Iris pigment epithelial cell (primary cell): ENCODE data around the gene RNF113B.

Experiments used
- DNase-seq: peaks from one replicate; pipeline ENCODE4 v3.0.0-alpha.2; 2011; ENCODE audit warnings: low read depth

RNF113B gene

DNA sequence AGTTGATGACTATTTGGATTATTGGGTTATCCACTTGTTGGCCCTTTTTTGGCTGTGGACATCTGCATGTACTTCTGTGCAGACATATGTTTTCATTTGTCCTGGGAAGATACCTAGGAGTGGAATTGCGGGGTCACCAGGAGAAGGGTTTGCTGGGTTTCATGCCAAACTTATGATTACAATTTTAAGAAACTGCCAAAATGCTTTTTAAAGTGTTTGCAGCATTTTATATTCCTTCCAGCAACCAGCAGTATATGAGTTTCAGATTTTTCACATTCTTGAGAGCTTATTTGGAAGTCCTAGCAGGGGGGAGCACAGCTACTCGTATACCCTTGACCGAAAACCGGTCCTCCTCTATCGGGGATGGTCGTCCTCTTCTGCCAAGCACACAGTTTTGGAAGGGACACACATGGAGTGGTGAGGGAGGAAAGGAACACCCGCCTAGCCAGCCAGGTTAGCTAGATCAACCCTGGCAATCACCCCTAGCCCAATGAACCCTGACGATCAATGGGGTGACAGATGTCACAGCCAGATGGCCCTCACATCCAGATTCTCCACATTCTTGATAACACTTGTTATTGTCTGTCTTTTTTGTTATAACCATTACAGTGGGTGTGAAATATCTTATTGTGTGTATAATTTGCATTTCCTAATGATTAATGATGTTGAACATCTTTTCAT is 26.7 kb upstream of the RNF113B start:
- no peak for DNase-seq

DNA sequence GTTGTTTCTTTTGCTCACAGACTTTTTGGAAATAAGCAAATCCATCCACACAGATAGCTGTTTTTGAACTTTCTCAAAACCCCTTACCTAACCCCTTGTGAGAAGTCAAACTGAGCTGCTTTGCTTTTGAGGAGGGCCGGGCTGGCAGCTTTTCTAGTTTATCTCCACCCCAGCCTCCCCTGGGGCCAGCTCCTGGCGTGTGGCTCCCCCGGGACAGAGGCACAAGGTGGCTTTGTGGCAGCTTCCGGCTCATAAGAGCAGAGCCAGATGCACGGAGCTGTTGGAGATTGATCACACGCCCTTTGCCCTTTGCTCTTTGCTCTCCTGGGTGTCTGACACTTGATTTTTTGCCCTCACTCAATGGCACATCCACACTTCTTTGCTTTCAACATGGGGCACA is 24.9 kb upstream of the RNF113B start:
- no peak for DNase-seq

DNA sequence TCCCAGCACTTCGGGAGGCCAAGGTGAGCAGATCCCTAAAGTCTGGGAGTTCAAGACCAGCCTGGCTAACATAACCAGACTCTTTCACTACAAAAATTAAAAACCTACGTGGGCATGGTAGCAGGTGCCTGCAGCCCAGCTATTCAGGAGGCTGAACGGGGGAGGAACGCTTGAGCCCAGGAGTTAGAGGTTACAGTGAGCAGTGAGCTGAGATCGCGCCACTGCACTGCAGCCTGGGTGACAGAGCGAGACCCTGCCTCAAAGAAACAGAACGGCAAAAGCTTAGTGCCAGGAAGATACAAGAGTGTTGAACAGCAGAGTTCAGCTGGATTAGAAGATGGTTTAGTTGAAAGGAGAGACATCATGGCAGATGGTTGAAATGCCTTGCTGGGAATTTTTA is 24.1 kb upstream of the RNF113B start:
- DNase-seq = no peak

DNA sequence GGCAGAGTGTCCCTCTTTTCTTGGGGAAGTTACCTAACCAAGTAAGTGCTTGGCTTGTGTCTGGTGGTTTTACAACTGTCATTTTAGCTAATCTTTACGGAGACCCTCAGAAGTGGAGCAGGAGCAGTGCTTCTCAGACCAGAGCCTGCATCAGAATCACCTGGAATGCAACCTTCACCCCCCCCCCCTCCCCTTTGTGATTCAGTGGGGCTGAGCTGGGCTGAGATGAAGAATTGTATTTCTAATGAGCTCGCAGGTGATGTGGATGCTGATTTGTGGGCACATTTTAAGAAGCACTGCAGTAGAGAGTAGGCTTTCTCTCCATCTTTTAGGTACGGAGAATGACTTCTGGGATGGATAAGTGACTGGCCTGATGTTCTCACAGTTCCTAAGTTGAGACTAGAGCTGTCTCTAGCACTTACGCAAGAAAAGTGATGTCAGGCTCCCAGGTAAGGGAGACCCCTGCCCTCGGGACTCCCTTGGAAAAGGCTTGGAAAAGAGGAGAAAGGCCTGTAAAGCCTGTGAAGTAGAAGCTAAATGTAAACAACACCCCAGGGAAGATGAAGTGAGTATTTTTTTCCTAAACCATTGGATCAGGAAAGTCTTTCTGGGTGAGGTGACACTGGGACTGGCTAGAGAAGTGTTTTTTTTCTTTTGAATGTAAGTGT is 23.3 kb upstream of the RNF113B start:
- no peak for DNase-seq

DNA sequence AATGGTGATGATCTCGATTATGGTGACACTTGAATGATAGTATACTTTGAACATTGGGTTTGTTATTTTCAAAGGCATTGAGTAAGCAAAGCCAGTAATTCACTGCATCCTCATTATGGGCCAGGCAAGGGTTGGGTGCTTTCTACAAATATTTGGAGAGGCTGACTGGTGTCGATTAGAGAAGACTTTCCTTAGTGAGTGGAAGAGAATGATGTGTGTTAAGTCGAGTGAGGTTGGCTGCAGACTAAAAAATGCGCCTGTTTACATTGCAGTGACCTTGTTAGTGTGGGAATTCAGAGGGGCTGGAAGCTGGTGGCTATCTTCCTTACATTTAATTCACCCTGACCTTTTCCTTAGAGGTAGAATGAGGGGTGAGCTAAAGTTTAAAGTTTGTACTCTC is 22.4 kb upstream of the RNF113B start:
- DNase-seq = peak; percentile 46

DNA sequence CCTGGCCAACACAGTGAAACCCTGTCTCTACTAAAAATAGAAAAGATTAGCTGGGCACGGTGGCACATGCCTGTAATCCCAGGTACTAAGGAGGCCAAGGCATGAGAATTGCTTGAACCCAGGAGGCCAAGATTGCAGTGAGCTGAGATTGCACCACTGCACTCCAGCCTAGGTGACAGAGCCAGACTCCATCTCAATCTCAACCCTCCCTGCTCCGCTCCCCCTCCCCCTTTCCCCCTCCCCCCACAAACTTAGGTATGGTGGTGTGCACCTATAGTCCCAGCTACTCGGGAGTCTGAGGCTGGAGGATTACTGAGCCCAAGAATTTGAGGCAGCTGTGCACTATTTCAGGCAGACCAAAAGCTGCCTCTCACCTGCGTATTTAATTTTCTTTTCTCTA is 21.6 kb upstream of the RNF113B start:
- no peak for DNase-seq

DNA sequence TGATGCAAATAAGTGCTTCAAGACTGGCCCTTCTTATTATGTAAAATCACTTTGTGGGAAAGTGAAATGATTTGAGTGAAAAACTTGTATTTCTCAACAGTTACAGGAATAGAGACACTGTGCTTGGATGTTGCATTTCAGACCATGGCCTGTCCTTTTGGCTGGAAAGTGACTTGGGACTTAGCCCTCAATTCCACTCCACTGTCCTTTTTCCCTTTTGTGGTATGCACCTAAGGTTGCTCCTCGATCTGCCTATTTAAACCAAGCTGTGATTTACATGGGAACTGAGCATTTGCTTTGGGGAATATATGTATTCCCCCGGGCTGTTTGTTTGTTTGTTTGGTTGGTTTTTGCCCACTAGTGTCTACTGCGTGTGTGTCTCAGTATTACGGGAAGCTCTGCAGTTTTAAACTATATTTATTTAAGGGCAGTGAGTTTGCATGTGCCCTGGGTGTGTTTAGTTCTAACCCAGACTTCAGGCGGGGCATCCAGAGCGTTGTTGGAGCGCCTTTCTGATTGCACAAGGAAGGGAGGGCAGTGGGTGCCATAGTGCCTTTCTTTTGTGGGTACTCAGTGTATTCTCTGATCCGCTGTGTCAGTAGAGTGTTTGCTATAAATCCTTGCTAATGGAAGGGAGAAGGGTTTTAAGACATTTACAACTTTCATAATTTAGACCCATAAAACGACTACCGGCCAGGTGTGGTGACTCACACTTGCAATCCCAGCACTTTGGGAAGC is 18.2 kb upstream of the RNF113B start:
- DNase-seq = no peak

DNA sequence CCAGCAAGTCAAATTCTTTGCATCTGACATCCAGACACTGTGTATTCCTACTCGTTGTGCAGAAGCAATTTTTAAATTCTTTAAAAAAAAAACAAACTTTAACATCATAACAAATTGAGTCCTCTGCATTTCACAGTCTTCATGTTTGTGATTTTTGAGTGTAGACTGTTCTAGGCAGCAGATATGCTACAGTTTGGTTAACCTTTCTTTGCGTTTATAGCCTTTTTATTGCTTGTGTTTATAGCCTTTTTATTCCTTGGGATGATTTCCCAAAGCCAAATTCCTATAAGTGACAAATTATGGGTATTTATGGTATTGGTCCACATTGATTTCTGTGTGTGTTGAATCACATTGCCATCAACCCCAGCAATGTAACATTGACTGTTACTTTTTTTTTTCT is 14.9 kb upstream of the RNF113B start:
- DNase-seq = no peak

DNA sequence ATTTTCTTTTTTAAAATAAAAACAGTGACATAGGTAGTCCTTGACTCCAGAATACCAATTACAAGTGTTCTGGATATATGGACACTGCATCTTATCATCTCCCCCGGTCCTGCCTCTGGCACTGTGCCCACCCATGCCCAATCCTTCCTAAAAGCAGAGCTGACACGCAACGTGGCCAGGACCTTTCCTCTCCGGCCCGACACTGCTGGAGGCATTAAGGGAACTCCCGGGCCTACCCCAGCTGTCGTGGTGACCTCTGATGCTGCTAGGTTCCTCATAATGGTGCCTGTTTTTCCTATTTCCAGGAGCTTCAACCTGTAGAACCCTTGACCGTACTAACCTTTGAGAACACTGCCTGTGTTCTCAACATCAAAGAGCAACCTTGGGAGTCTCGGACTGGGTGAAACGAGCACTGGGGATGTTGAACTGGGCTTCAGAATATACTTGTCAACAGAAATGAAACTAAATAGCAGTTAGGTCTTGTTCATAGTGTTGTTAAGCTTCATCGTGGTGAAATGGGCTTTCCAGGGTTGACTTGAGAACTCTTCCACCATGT is 13.9 kb upstream of the RNF113B start:
- no peak for DNase-seq

DNA sequence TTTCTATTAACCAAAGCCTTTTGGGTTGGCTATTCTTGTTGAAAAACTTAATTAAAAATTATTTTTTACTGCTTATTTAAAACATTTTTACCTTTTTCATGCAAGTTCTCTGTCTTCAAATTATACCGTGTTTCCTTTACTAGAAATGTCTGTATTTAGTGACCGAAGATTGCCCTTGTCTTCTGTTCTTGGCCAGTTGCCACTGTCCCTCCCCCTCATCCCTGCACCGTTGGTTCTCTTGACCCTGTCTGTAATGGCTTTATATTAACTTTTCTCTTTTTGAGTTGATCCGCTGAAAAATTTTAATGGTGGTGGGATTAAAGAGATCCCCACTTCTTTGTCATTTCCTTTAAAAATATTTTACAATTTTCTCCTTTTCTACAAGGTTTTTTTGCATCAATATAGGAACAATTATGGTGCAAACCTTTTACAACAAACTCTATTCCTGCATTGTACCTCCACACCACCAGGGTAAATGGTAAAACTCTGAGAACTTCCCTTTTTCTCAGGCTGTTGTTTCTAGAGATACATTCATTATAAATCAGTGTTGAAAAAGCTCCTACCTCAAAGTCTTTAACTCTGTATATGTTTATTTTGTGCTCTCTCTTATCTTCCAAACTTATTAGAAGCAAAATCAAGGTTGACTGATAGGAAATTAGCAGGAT is 12.9 kb upstream of the RNF113B start:
- DNase-seq = no peak

DNA sequence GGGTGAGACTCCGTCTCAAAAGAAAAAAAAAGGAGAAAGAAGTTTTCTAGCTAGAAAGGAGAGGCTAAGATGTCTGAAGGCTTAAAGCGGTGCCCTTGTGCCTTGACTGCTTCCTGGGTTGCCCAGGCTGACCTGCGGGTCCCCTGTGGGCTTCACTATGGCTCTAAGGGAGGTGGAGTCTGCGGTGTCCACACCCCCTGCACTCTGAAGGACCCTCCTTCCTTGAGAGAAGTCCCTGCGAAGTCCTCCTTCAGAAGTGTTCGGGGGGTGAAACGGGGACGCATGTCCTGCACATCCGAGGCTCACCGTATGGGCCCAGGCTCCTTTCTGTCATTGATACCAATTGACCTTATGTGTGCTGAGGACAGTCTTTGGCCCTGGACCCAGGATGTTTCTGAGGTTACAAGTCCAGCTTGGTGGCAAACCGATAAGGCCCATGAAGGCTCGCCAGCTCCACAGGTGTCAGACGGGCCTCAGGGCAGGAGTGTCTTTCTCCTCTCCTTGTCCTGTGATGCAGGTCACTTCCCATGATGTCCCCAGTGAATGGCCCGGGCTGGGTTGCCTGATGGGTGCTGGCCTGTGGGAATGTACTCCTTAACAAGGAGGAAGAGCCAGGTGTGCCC is 11.6 kb upstream of the RNF113B start:
- no peak for DNase-seq

DNA sequence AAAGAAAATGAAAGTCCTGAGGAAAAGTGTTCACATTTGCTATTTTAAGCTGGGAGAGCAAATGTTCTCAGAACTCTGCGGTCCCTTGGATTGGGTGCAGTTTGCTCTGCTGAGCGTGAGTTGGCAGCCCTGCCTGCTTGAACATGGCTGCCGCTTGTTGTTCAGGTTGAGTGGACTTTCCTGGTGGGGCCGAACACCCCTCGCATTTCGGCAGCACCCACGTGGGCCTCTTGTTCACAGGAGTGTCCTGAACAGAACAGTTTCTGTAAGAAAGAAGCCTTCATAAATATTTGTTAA is 10.8 kb upstream of the RNF113B start:
- DNase-seq = no peak

DNA sequence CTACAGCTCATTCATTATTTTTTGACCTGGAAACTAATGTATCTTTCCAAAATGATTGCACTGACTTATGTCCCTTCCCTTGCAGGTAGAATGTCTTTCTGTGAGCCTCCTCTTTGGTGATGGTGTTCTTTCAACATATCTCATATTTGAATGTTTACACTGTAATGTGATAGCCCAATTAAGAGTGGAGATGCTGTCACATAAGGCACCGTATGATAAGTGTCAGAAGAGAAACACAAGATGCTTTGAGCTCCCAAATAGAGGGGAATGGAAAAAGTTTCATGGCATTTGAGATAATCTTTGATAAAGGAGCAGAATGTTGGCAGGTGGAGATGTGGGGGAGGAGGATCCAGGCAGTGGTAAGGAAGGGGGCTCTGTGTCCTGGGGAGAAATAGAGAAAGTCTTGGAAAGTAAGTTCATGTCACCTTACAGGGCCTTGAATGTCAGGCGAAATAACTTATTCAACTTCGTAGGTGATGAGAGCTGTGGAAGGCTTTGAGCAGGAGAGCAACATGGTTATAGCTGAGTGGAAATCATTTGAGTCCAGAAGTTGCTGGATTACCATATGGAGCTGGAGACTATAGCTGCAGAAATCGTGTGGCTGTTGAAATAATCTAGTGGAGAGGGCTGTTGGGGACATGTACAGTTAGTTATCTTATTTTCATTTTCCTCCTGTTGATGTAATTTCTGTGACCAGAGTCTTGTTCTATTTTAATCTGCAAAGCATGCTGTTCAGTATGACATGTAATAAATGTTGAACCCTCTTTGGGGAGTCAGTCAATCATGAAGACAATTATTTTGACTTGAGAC is 10.3 kb upstream of the RNF113B start:
- no peak for DNase-seq

DNA sequence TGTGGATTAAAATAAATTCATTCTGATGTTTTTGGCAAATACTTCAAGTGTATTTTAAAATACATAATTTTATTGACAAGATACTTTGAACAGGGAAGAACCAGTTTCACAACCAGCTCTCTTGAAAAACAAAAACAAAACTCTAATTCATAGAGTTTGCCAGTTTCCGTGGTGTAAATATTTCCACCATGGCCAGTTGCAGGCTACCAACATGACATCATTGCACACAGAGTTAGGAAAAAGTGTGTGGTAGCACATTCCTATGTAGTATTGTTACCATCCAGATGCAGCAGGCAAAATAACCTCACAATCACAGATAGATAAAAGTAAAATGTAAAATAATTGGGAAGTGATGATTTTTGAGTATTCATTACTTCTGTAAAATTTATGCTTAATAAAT is 7.7 kb upstream of the RNF113B start:
- DNase-seq = peak; percentile 84

DNA sequence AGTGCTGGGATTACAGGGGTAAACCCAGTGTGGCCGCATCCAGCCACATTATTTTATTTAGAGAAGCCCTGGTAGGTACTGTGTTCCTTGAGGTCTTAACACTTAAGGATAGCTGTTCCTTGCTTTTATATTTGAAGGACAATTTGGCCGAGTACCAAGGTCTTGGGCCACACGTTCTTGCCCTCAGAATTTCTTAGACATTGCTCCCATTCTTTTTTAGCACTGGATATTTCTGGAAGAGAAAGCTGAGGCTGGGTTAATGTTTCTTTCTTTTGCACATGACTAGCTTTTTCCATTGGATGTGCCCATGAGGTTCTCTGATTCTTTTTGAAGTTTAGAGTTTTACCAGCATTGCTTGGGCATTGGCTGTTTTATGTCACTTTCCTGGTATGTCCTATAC is 5.5 kb upstream of the RNF113B start:
- no peak for DNase-seq

DNA sequence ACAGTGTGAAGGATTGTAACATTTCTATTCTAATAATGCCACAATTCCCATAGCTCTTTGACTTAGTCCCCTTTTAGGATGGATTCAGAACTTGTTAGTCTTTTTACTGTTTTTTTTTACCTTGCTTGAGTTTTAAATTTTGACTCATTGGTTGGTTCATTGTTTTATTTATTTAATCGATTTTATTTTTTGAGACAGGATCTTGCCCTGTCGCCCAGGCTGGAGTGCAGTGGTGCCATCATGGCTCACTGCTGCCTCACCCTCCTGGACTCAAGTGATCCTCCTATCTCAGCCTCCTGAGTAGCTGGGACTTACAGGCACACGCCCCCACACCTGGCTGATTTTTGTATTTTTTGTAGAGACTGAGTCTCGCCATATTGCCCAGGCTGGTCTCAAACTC is 5.1 kb upstream of the RNF113B start:
- no peak for DNase-seq

DNA sequence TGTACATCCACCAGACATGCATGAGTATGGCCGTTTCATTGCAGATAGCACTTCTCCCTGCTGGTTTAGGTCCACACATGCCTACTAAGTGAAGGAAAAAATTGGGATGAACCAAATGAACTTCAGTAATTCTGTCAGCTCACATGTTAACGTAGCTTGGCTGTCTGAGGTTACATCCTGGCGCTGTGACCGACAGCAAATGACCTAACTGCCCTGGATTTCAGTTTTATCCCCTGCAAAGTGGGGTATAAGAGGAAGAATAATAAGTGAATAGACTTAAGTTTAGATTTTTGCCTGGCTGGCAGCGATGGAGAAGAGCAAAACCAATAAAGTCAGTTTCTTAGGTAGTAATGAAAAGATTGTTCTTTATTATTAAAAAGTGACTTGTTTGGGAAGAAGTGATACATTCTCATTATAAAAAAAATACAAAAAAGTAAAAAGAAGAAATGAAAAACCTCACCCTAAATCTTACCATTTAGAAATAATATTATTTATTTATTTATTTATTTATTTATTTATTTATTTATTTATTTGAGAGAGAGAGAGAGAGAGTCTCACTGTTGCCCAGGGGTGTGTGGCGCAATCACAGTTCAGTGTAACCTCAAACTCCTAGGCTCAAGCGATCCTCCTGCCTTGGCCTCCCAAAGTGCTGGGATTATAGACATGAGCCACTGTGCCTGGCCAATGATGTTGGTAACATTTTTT is 4.2 kb upstream of the RNF113B start:
- DNase-seq = peak; percentile 67

DNA sequence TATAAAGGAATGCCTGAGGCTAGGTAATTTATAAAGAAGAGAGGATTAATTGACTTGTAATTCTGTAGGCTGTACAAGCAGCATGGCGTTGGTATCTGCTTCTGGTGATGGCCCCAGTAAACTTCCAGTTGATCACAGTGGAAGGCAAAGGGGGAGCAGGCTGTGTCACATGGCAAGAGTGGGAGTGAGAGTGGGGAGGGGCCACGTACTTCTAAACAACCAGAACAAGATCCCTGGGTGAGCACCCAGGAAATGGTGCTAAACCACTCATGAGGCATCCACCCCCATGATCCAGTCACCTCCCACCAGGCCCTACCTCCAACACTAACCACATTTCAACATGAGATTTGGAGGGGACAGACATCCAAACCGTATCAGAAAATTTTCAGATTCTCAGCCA is 3.0 kb upstream of the RNF113B start:
- peak; percentile 67 for DNase-seq

DNA sequence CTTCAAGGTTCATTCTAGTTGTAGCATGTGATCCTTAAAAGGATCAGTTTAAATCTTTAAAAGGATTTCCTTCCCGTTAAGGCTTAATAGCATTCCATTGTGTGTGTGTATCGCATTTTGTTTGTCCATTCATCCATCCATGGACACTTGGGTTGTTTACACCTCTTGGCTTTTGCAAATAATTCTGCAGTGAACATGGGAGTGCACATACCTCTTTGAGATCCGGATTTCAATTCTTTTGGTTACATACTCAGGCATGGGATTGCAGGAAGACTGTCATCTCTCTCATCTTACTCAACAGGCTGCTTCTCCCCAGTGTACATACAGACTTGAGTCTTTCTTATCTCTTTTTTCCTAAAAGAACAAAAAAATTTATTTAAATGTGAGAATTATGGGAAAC is 1.2 kb downstream of the RNF113B start:
- peak; percentile 62 for DNase-seq

DNA sequence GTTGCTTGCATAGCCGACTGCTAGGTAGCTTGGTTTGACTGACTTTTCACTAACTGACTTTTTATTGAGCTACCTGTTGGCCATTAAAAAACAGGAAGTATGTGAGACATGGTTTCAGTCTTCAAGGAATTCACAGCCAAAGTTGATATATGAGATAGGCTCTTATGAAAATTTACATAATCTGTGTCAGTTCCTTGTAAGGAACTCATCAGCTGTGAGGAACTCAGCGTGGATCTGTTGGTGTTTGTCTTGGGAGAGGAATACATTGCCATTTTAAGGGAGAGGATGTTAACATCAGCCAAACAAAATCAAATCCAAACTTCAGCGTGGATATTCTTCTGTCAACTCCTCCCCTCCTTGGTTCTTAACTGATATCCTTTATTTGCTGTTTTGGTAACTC is 2.0 kb downstream of the RNF113B start:
- peak; percentile 63 for DNase-seq

DNA sequence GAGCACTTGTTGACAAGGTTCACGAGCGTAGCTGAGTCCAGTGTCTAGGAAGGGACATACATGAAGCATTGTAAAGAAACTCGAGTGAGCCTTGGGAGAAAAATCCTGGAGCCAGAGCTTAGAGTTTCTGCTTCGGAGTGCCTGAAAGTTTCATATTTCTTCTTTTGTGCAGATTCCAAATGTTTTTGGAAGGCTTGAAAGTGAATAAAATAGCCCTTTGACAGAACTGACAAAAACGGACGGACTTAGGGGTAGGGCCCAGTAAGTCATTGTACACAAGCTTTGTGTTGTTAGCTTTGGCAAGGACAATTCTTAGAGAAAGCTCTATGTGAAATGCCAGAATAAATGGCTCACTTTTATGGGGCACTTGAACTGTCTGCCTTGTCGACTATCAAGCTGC is 2.8 kb downstream of the RNF113B start:
- DNase-seq = peak; percentile 23
